Endodermal cell (in vitro differentiated cells): ENCODE data around the gene CHD9. TPM values are rescaled to one million over a fixed set of nuclear protein-coding genes. Genes with fewer than 3 reads are reported as not detected.
A peak's percentile ranks its signal among the peaks of the same experiment; 100 is the strongest.
"Not testable (repeated sequence)": the region's sequence is repeated elsewhere in the genome, so short reads cannot be mapped to it uniquely, and the experiment has no call there.

Experiments
- DNase-seq: peaks from one replicate; pipeline ENCODE4 v3.0.0-alpha.2; 2017
- H3K27ac ChIP-seq: 2 replicates; pipeline ENCODE4 v1.5.1; 2013; ENCODE audit warnings: mild to moderate bottlenecking, low read depth, low read length, moderate library complexity
- H3K27me3 ChIP-seq: 2 replicates; pipeline ENCODE4 v1.6.1; 2013; ENCODE audit warnings: mild to moderate bottlenecking, low read length, moderate library complexity; ENCODE audit not compliant: insufficient read depth, control insufficient read depth, poor library complexity, severe bottlenecking
- H3K36me3 ChIP-seq: 2 replicates; pipeline ENCODE4 v1.7.0; 2013; ENCODE audit warnings: mild to moderate bottlenecking, low read length, moderate library complexity; ENCODE audit not compliant: control insufficient read depth, insufficient read depth
- H3K4me1 ChIP-seq: one replicate; pipeline ENCODE4 v1.7.0; 2013; ENCODE audit warnings: low read length; ENCODE audit not compliant: control insufficient read depth, insufficient read depth
- H3K4me3 ChIP-seq: 2 replicates; pipeline ENCODE4 v1.5.1; 2013; ENCODE audit warnings: mild to moderate bottlenecking, low read length, moderate library complexity
- H3K9ac ChIP-seq: 2 replicates; pipeline ENCODE4 v1.6.1; 2013; ENCODE audit warnings: mild to moderate bottlenecking, low read length, moderate library complexity; ENCODE audit not compliant: poor library complexity, severe bottlenecking; ENCODE audit errors: extremely low read depth
- H3K9me3 ChIP-seq: 2 replicates; pipeline ENCODE4 v1.6.1; 2013; ENCODE audit warnings: mild to moderate bottlenecking, low read length, moderate library complexity; ENCODE audit not compliant: control insufficient read depth
- H3K27ac Mint-ChIP-seq: 2 replicates; pipeline ENCODE4 v1.8.0; 2020; ENCODE audit warnings: mixed read lengths
- H3K27me3 Mint-ChIP-seq: 2 replicates; pipeline ENCODE4 v1.8.0; 2021; ENCODE audit warnings: mild to moderate bottlenecking, mixed read lengths; ENCODE audit not compliant: insufficient read depth
- H3K36me3 Mint-ChIP-seq: 2 replicates; pipeline ENCODE4 v1.8.0; 2020; ENCODE audit warnings: low read depth, mixed read lengths
- H3K4me1 Mint-ChIP-seq: 2 replicates; pipeline ENCODE4 v1.8.0; 2020; ENCODE audit warnings: mixed read lengths
- H3K4me3 Mint-ChIP-seq: 2 replicates; pipeline ENCODE4 v1.8.0; 2020; ENCODE audit warnings: mild to moderate bottlenecking, moderate library complexity, mixed read lengths
- H3K9me3 Mint-ChIP-seq: 2 replicates; pipeline ENCODE4 v1.8.0; 2020; ENCODE audit warnings: mild to moderate bottlenecking, mixed read lengths
- CTCF ChIP-seq: fragments of 200-600 bp; sonication (generic); conservative IDR thresholded peaks from 2 replicates; pipeline ENCODE4 v1.5.0; 2021; ENCODE audit warnings: antibody characterized with exemption, mild to moderate bottlenecking
- whole genome bisulfite sequencing, 2 experiments: methylation state at CpG; one replicate each; pipeline versions ENCODE4 v1.1.5 to v1.1.7; 2013; ENCODE audit warnings: missing lambda C conversion rate in 2 of 2, mixed read lengths in 1 of 2; ENCODE audit not compliant: insufficient coverage in 1 of 2, insufficient read length in 1 of 2; 5-methylcytosine and 5-hydroxymethylcytosine counted together
- total RNA-seq, 2 donors: library from RNA; stranded (reverse); fragmentation: NEBNext Ultra II Directional in 1 of 2; extraction: Animal tissue kit (Norgen Biotek cat#: 25700) in 1 of 2; gene quantifications; 2 replicates in 1 of 2; 3 replicates in 1 of 2; pipeline ENCODE4 v1.2.1, GENCODE V29; 2021

CHD9 gene
- total RNA-seq, 2 donors from 2014 or later: 36.8 to 40.5 TPM

- peaks cover 28% of the 10 kb centered on the region for H3K4me1 Mint-ChIP-seq
- peaks cover 7% of the 10 kb centered on the region for H3K36me3 Mint-ChIP-seq
- Histone ChIP-seq H3K9ac (no peak overlapping the region), H3K9me3 (peaks cover 12% of the 10 kb centered on the region), H3K4me3 (no peak overlapping the region), H3K27ac (no peak overlapping the region), H3K4me1 (peaks cover 11% of the 10 kb centered on the region), H3K36me3 (no peaks in the 10 kb centered on the region), H3K27me3 (no peaks in the 10 kb centered on the region)
- peaks cover 18% of the 10 kb centered on the region for H3K27me3 Mint-ChIP-seq
- no peak overlapping the region for H3K27ac Mint-ChIP-seq
- peaks cover 23% of the 10 kb centered on the region for H3K9me3 Mint-ChIP-seq
- WGBS, 2 experiments: 83 to 90% methylated on average over 2 to 4 of the region's 4 CpGs
- no peak overlapping the region for H3K4me3 Mint-ChIP-seq
- DNase-seq: no peak
- TF ChIP-seq CTCF: no peak
Observed at GRCh38 chr16:53048139-53048915, 6.5 kb upstream of the CHD9 start.

GRCh38 chr16:53051255-53051654, 3.5 kb upstream of the CHD9 start:
- Mint-ChIP-seq H3K4me1 (peaks cover 11% of the 10 kb centered on the region), H3K27me3 (peaks cover 18% of the 10 kb centered on the region), H3K9me3 (peaks cover 20% of the 10 kb centered on the region)
- H3K36me3 ChIP-seq, H3K27ac Mint-ChIP-seq, H3K4me3 ChIP-seq, H3K36me3 Mint-ChIP-seq, H3K4me3 Mint-ChIP-seq, DNase-seq, H3K27ac ChIP-seq, H3K27me3 ChIP-seq, H3K4me1 ChIP-seq, H3K9ac ChIP-seq: not testable (repeated sequence)
- peaks cover 12% of the 10 kb centered on the region for H3K9me3 ChIP-seq
- WGBS, 2 experiments: no CpG with 5 or more reads among the region's 4 CpGs

GRCh38 chr16:53052519-53053501, 2.0 kb upstream of the CHD9 start, which contains the start of gene CHD9NB:
Gene CHD9NB (minus strand): TSS chr16:53052897. CDS start chr16:53044158, 8,739 bp downstream.
- Histone ChIP-seq H3K27me3 (no peaks in the 10 kb centered on the region), H3K4me3 (no peak within 1 kb of the TSS), H3K36me3 (no peaks in the 10 kb centered on the region), H3K9me3 (no peaks in the 10 kb centered on the region), H3K4me1 (no peaks in the 10 kb centered on the region), H3K27ac (no peak within 1 kb of the TSS), H3K9ac (no peak within 1 kb of the TSS)
- TF ChIP-seq CTCF: no peak
- Mint-ChIP-seq H3K36me3 (no peaks in the 10 kb centered on the region), H3K4me3 (peak within 1 kb of the TSS; percentile 11), H3K9me3 (peaks cover 4% of the 10 kb centered on the region), H3K4me1 (peaks cover 17% of the 10 kb centered on the region), H3K27me3 (peaks cover 11% of the 10 kb centered on the region), H3K27ac (peak within 1 kb of the TSS; percentile 64)
- 50% methylated on average over 2 of the region's 2 CpGs; no CpG with 5 or more reads in 1 of the 2 experiments for WGBS, 2 experiments
- DNase-seq: peak; percentile 45
